HG03432 (cell line): Measurements from ENCODE around the gene ARL3.
"Not testable (repeated sequence)": the region's sequence is repeated elsewhere in the genome, so short reads cannot be mapped to it uniquely, and the experiment has no call there.

Source experiments
- ATAC-seq: cut with Tn5 transposase; IDR thresholded peaks from one replicate; pipeline ENCODE4 v1.9.1; 2021; ENCODE audit warnings: mild to moderate bottlenecking, moderate library complexity; ENCODE audit not compliant: unreplicated experiment

ARL3 gene

DNA sequence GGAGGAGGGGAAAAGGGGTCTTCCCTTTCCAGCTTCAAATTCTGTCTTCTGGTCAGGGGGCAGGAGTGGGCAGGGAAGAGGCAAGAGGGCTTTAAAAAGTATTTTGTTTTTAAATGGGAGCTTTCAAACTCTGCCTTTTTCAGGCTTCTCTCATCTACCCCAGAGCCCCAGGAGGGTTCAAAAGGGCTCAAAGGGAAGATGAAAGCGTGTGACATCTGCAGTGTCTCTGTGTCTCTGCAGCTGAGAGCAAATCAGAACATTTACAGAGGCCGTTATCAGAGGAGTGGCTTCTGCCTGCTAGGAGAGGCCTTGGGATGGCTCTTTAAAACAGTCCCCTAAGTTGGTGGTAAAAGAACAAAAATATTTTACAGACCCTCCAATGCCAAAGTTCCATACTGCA is 39.6 kb downstream of the ARL3 start:
- no peak for ATAC-seq

DNA sequence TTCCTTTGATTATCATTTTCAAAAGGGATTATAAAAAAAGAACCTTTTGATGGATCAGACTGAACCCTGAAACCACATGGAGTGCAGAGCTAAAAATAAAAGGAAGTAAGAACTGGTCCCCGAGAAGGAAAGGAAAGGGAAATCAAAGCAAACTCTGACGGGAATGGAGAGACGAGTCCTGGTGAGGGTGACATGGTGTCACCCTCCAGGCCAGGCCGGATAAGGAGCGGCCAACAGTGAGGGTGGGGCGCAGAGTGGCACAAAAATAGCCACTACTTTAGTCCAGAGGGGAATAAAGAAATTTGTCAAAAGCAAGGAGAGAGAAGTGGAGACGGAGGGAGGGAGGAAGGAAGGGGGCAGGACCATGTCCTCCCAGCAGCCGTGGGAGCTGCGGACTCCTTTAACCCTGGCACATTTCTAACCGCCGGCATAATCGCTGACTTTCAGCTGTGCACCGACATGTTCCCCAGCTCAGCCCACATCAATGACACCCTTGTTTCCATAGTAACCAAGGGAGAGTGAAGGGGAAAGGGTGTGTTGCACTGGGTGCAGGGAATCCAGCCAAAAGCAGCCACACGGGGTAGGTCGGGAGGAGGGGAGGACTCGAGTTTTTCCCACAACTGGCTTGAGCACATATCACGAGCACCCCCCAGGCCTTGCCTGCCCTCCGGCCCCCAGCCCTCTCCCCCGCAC is 40.2 kb downstream of the ARL3 start:
- peak; percentile 56 for ATAC-seq

DNA sequence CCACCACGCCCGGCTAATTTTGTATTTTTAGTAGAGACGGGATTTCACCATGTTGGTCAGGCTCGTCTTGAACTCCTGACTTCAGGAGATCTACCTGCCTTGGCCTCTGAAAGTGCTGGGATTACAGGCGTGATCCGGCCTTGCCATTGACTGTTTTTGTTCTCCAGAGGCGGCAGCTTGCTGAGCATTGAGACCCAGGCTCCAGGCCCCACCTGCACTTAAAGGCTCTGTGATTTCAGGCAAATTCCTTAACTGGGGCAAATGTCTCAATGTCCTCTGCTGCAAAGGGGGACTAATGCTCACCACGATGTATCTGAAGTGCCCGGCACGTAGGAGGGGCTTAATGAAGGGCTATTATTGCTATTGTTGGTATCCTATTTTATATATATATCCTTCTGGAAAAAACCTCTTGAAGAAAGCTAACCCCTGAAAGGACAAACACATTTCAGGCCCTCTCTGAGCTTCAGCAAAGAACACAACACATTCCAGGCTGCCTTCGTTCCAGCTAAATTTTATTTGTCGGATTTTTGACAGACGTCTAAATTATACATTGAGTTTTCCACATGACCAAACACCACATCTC is 40.9 kb downstream of the ARL3 start:
- ATAC-seq: no peak

DNA sequence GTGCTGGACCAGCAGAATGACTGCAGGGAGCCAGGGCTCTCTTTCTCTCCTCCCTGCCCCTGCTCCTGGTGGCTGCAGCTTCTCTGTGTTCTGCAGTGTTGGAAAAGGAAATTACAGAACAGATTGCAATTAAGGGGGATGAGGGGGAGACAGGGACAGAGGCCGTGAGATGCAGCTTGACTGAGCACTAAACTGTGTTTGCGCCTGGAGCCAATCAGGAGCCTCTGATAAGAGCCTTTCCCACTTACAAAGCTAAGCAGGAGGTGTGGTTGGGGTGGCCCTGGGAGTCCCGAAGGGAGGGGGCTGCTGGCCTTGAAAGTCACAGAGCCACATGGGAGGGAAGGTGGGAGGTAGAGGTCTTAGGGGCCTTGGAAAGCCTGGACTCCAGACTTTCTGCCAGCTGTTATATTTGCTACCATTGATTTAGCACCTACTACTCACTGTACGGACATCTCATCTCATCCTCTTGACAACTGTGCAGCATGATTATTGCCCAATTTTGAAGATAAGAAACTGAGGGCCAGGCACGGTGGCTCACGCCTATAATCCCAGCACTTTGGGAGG is 43.2 kb downstream of the ARL3 start:
- no peak for ATAC-seq

DNA sequence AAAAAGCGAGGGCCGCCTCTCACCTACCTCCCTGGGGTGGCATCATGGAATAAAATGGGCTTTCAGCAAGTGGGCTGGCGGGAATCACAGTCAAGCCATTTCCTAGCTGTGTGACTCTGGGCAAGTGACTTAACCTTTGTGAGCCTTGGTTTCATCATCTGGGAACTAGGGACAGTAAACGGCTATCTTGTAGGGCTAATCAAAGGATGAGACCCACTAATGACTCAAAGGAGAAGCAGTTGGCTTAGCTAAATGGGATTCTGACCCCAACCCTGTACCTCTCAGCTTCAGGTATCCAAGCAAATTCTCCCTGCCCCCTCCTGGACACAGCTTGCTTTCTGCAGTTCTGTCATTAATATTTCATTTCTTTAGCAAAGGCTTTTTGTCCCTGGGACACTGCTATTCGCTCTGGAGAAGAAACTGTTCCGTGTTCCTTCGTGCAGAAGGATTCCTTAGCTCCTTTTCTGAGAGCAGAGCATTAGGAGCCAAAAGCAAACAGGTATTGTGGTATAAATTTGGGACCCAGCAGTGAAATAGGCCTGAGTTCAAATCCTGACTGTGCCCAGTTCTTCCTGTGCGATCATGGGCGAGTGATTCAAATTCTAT is 44.0 kb downstream of the ARL3 start:
- no peak for ATAC-seq

DNA sequence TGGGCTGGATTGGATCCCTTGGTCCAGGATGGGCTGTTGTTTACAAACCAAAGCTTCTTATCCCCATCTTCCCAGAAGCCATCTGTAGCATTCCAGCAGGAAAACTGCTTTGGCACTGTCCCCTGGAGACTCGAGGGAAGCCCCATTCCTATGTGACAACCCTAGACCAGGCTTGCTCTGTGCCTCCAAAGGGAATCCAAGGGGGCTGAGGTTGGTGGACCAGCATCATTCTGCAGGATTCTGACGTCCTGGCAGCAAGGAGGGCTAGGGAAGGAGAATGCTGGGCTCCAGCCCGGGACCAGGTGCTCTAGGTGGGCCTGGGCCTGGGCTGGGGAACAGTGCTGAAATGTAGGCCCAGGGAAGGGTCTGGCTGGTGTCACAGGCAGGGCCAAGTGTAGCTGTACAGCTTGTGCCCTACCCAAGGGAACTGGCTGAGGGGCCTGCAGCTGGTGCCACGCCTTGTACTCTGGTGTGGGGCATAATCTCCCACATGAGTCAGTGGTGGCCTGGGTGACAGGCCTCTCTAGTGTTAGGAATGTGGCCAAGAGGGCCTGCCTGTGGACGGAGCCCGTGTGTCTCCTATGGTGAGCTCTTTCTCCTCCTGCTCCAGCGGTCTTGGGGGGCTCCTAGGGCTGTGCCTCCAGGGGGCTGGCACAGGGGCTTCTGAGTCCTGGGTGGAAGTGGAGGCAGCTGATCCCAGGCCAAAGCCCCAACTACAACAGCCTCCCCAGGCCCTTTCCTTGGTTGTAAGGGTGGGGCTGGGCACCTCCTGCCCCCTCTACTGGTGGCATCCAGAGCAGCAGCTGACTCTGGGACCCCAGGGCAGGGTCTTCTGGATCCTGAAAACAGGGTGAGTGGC is 44.8 kb downstream of the ARL3 start:
- no peak for ATAC-seq

DNA sequence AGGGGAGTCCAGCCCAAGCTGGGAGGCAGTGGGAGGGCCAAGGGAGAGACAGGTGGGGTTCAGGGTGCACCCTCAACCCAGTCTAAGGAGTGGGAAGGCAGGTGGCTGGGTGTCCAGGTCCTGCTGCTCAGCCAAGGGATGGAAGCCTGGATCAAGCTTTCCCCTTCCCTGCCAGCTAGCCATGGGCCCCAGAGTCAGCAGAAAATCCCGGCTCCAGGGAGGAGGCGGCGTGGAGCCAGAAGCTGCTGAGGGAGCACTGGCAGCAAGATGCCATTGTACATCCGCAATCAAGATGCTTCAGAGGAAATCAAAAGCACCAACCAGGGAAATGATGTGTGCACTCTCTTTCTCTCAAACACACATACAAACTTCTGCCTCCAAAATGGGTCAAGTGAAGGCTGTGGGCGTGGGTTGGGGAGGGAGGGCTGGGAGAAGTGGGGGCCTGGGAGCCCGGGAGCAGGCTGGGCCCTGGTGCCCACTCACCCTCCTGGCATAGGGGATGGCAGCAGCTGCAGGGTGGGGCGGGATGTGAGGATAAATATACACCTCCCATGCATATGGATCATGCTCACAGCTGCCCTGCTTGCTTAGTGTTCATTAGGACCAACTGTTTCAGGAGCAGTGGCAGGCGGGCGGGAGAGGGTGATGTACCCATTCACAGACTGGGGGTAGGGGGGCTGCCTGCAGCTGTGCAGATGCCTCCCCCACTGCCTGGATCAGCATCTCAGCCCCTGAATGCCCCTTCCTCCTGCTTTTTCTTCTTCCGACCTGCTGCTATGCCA is 45.7 kb downstream of the ARL3 start:
- ATAC-seq: no peak

DNA sequence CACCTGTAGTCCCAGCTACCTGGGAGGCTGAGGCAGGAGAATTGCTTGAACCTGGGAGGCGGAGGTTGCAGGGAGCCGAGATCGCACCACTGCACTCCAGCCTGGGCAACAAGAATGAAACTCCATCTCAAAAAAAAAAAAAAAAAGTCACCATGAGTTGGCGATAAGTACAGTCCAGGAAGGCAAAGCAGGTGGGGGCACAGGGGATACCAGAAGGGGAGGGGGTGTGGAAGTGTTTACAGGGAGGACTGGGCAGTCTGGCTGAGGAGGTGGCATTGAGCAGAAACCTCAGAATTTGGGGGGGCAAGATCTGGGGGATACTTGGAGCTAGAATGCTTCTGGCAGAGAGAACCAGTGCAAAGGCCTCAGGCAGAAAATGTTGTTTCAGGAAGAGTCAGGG is 46.8 kb downstream of the ARL3 start:
- not testable (repeated sequence) for ATAC-seq

DNA sequence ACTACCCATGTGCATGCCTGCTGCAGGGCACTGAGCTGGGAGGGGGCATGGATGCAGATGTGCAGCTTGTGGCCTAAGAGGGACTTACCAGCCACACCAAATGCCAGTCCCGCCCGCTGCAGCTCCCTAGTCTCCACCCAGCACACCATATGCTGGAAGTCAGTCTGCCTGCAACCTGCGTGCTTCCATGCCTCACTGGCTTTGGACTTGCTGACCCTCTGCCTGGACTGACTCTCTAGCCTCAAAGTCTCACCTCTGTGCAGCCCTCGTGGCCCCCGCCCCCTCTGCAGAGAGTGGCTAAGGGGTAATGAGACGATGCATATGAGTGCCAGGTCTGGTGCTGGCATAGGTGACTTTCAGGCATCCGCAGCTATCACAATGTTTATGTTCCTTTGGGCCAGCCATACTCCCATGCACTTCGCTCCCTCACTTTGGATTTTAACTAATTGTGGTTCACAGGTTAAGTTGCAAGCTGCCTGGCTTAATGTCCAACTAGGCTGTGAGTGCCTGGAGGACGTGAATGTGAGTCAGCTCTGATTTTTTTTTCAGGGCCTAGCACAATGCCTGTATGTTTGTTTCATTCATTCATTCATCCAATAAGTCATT is 48.2 kb downstream of the ARL3 start:
- ATAC-seq: no peak

DNA sequence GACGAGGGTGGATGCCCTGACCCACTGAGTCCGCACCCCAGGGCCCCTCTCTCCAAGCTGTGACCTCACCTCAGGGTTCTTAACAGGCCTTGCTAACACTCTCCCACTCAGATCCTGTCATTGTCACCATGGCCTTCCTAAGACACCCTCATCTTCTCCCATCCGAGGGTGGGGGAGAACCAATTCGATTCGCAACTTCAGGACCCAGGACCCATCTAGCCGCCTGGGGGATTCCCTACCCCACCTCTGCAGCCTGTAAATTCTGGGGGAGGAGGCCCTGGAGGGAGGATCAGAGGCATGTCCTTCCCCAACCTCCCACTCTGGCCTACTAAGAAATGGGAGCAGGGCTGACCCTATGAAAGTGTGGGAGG is 52.6 kb downstream of the ARL3 start:
- ATAC-seq: peak; percentile 20

DNA sequence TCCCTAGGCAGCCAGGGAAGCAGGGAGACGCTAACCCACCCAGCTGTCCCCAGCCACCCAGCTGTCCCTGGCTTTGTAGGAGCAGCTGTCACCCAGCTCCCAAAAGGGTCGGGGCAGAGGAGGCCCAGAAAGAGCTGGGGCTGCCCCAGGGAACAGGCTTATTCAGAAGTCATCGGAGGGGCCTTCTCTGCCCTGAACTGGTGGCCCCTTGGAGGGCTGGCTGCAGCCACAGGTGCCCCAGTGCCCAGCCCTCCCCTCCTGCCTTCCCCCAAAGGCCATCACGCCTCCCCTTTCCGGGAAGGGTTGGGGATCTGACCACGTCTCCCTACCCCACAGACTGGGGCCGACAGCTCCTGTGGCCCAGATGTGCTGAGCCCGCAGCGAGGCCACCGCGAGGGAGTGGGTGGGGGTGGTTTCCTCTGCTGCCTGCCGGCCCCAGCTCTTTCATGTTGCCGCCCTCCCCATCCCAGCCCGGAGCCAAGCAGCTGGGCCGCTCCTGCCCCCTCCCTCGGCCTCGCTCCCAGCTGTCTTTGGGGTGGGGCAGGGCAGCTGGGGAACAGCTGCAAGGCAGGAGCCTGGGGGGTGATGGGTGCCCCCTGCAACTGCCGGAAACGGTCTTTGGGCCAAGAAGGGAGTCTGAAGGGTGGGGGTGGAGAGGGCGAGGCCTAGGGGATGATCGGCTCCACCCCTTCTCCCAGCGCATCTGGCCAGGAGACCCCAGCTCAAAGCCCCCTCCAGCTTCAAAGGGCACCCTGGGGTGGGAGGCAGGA is 53.1 kb downstream of the ARL3 start:
- ATAC-seq: peak; percentile 93

DNA sequence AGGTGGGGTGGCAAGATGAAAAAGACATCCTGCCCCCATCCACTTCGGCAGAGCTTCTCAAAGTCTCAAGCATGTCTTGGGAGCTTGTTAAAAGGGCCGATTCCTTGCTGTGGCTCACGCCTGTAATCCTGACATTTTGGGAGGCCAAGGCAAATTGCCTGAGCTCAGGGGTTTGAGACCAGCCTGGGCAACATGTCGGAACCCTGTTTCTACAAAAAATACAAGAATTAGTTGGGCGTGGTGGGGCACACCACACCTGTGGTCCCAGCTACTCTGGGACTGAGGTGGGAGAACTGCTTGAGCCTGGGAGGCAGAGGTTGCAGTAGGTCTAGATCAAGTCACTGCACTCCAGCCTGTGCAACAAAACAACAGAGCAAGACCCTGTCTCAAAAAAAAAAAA is 55.4 kb downstream of the ARL3 start:
- ATAC-seq: no peak

DNA sequence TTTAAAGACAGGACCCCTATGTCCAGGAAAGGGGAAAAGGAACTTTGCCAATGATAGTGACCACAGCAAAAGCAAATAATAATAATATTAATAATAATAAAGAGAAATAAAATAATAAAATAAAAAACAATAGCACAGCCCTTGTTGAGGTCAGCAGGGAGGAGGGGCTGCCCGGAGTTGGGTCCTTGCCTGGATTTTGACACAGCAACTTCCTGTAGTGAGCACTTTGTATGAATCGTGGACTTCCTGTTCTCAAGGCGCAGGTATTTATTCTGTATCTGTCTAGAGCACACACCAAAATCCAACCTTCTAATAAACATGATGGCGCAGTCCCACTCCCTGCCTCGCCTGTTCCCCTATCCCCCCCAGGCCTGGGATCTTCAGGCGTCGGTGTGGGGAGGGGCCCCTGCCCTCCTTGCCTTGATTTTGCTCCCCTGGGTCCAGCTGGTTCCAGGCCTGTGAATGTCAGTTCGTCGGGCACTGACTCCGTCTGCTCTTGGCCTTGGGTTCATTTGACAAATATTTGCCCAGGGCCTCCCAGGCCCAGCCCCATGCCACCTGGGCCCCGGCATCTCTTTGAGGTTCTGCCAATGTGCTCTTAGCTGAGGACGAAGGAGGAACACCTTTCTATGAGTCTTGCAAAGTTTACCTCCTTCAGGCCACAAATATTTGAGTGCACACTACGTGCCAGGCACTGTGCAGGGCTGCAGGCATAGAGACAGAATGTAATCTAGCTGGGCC is 56.0 kb downstream of the ARL3 start:
- ATAC-seq: no peak

DNA sequence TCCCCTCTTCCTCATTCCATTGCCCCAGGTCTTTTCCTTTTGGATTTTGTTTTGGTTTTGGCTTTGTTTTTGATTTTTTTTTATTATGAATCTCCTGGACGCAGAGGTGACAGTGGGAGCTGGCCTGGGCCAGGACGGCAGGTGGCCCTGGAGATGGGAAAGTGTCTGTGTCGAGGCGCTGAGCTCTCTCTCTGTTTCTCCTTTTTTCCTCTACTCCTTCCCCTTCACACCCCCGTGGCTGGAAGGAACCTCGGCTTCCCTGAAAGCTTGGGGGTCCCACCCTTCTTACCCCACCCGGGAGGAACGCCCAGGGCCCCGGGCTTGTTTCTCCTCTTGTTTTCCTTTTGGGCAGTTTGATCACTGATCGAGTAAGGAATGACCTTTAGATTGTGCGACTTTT is 56.7 kb downstream of the ARL3 start:
- no peak for ATAC-seq

DNA sequence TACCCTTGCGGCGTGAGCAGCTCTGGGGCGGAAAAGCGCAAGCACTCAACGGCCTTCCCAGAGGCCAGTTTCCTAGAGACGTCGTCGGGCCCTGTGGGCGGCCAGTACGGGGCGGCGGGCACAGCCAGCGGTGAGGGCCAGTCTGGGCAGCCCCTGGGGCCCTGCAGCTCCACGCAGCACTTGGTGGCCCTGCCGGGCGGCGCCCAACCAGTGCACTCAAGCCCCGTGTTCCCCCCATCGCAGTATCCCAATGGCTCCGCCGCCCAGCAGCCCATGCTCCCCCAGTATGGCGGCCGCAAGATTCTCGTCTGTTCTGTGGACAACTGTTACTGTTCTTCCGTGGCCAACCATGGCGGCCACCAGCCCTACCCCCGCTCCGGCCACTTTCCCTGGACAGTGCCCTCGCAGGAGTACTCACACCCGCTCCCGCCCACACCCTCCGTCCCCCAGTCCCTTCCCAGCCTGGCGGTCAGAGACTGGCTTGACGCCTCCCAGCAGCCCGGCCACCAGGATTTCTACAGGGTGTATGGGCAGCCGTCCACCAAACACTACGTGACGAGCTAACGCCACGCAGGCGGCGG is 57.3 kb downstream of the ARL3 start:
- no peak for ATAC-seq

DNA sequence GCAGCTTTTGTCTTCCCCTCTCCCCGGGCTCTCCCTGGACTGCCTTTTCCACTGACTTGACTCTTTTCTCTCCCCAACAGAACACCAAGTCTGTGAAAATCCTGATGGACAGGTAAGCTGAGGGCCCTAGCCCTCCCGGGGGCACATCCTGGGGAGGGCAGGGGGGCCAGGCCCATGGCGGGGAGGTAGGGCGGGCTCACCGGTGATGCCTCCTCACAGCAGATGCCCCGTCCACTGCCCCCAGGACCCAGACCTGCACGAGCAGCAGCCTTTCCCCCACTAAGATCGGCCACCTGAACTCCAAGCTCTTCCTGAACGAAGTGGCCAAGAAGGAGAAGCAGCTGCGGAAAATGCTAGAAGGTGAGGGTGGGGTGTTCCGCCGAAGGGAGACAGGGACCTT is 58.2 kb downstream of the ARL3 start:
- ATAC-seq: no peak

DNA sequence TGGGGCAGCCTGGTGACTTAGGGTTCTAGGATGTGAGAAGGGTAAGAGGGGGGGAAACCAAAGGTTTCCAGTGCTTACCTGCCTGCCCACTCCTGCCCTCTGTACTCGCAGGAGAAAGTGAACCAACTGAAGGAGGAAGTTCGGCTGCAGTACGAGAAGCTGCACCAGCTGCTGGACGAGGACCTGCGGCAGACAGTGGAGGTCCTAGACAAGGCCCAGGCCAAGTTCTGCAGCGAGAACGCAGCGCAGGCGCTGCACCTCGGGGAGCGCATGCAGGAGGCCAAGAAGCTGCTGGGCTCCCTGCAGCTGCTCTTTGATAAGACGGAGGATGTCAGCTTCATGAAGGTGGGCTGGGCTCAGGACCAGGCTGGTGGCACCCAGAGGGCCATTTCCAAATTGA is 59.2 kb downstream of the ARL3 start:
- no peak for ATAC-seq

DNA sequence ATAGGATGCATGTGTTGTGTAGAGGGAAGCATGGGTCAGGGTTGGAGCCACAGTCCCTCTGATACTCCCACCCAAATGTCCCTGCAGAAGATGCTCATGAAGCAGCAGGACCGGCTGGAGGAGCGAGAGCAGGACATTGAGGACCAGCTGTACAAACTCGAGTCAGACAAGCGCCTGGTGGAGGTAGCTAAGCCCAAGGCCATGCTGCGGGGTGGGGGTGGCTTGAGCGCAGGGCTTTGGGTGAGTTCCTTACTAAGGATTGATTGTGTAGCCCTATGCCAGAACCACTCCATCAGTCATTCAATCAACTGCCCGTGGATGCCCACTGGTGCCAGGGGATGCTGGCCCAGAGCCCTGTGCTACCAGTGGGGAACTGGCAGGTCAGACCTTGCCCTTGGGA is 59.6 kb downstream of the ARL3 start:
- no peak for ATAC-seq
